Kidney (tissue), 14 donors: ENCODE measurements around the gene CMIP. TPM values are rescaled to one million over a fixed set of nuclear protein-coding genes. Genes with fewer than 3 reads are reported as not detected.

ENCODE experiments used
- DNase-seq, 5 donors: peaks; one replicate each; pipeline ENCODE4 v3.0.0-alpha.2; 2013 to 2020
- FAIRE-seq: peaks from 2 replicates; lab custom pipeline; 2012; peaks lifted over from hg19 to GRCh38; lab: Jason Lieb, UNC
- H3K27ac ChIP-seq, 2 donors: one replicate each; pipeline ENCODE4 v1.7.0; 2013; ENCODE audit warnings: low read depth in 2 of 2, low read length in 2 of 2, inconsistent platforms in 1 of 2
- H3K27me3 ChIP-seq: one replicate; pipeline ENCODE4 v1.7.1; 2013; ENCODE audit warnings: low read length, inconsistent platforms; ENCODE audit not compliant: control insufficient read depth, insufficient read depth
- H3K36me3 ChIP-seq, 3 donors: one replicate each; pipeline versions ENCODE4 v1.7.0 to v1.7.1; 2013; ENCODE audit warnings: low read length in 3 of 3, control low read depth in 1 of 3, inconsistent platforms in 1 of 3; ENCODE audit not compliant: insufficient read depth in 3 of 3, control insufficient read depth in 2 of 3
- H3K4me1 ChIP-seq, 3 donors: one replicate each; pipeline versions ENCODE4 v1.7.0 to v1.7.1; 2013; ENCODE audit warnings: low read length in 3 of 3, inconsistent platforms in 1 of 3, low read depth in 1 of 3; ENCODE audit not compliant: control insufficient read depth in 2 of 3, insufficient read depth in 2 of 3
- H3K4me3 ChIP-seq, 3 donors: one replicate each; pipeline versions ENCODE4 v1.7.0 to v1.8.1; 2013; ENCODE audit warnings: low read length in 3 of 3, control low read depth in 1 of 3, inconsistent platforms in 1 of 3
- H3K9ac ChIP-seq, 3 donors: one replicate each; pipeline versions ENCODE4 v1.7.0 to v1.7.1; 2013; ENCODE audit warnings: low read length in 3 of 3, control low read depth in 1 of 3, inconsistent platforms in 1 of 3
- H3K9me3 ChIP-seq, 3 donors: one replicate each; pipeline versions ENCODE4 v1.7.0 to v1.7.1; 2013; ENCODE audit warnings: low read length in 3 of 3, control low read depth in 1 of 3, inconsistent platforms in 1 of 3; ENCODE audit not compliant: control insufficient read depth in 2 of 3, insufficient read depth in 1 of 3
- CTCF ChIP-seq: IDR thresholded peaks from 3 replicates; pipeline ENCODE4 v1.5.1; 2012; ENCODE audit warnings: mild to moderate bottlenecking, moderate library complexity, borderline replicate concordance; ENCODE audit not compliant: insufficient read depth; ENCODE audit errors: extremely low read depth
- intact Hi-C: fragments of 100-400 bp; cut with DNase I; formaldehyde crosslinking; loops from one replicate; pipeline ENCODE4 v1.11.1; 2022
- polyA plus RNA-seq: library from polyadenylated mRNA; stranded (reverse); fragments of 350-450 nt; fragmentation: Illumina TruSeq; extraction: RNeasy Lipid Tissue Mini Kit (QIAGEN cat#74804); gene quantifications from one replicate; pipeline ENCODE4 v1.2.3, GENCODE V29; 2014; ENCODE audit warnings: low read depth, low replicate concordance; ENCODE audit not compliant: insufficient read depth
- total RNA-seq: library from RNA; stranded (reverse); fragmentation: NEBNext Ultra II Directional; extraction: Animal tissue kit (Norgen Biotek cat#: 25700); gene quantifications from one replicate; pipeline ENCODE4 v1.2.1, GENCODE V29; 2021
- donor health status: control.
- donor health status: control.
- donor health status: control.
- donor health status: control.
- donor health status: control.
- donor health status: DM: yes; HTN: yes; CAD: no.
- donor health status: Normal renal cell carcinoma (clear cell type).

The CMIP gene
- total and polyA plus RNA-seq, 2 donors from 2014 or later = 16.6 to 65.7 TPM

GRCh38 chr16:81710044-81710443 is 265.4 kb downstream of the CMIP start:
- DNase-seq (peak in 1 of 5 donors; percentile 48), FAIRE-seq (no peak)
- TF ChIP-seq CTCF = no peak
- Histone ChIP-seq H3K4me1 (no peaks in the 10 kb centered on the region), H3K4me3 (no peak overlapping the region), H3K27ac (no peak overlapping the region), H3K9me3 (no peaks in the 10 kb centered on the region), H3K9ac (no peak overlapping the region), H3K27me3 (no peaks in the 10 kb centered on the region), H3K36me3 (peaks cover 2 to 32% (median 10%) of the 10 kb centered on the region in 3 donors)
- intact Hi-C loops = no loop called here

- no peak for TF ChIP-seq CTCF
- peak in 1 of 5 donors; percentile 35 for DNase-seq
- no peak overlapping the region for H3K27ac ChIP-seq
Measured at GRCh38 chr16:81710596-81710995, 266.0 kb downstream of the CMIP start.

DNA sequence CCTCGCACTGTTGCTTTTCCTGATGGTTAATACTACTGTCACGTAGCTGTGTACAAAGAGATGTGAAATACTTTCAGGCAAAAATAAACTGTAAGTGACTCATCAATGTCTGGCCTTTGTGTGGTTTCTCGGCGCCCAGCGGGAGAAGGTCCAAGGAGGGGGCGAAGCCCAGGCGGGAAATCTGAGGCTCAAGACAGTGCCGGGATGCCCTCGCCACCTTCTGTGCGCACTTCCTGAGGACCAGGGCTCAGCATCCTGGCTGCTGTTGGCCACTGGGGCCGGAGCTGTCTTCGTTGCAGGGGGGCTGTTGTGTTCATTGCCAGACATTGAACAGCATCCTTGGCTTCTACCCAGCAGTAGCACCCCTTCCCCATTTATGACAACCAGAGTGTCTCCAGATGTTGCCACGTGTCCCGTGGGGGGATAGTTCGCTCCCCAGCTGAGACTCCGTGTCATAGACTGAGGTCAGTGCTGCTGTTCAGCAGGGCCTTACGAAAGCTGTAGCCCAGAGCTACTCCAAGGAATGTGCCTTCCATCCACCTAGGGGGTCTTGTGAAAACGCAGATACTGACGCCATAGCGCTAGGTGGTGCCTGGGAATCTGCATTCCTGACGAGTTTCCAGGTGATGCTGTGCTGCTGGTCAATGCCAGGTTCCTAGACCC is 267.2 kb downstream of the CMIP start:
- no peak for FAIRE-seq
- Histone ChIP-seq H3K27me3 (no peaks in the 10 kb centered on the region), H3K9me3 (no peaks in the 10 kb centered on the region), H3K4me3 (no peak overlapping the region), H3K9ac (no peak overlapping the region), H3K4me1 (no peaks in the 10 kb centered on the region), H3K27ac (peak overlapping the region; percentile 32 to 37), H3K36me3 (peaks cover 2 to 18% (median 5%) of the 10 kb centered on the region in 3 donors)
- intact Hi-C loops = no loop called here
- TF ChIP-seq CTCF = no peak
- DNase-seq = peak in 2 of 5 donors; percentile 34 to 86

More at GRCh38 chr16:81710596-81710995, 266.0 kb downstream of the CMIP start:
- Histone ChIP-seq H3K27me3 (no peaks in the 10 kb centered on the region), H3K36me3 (peaks cover 2 to 26% (median 9%) of the 10 kb centered on the region in 3 donors), H3K9ac (no peak overlapping the region), H3K4me3 (no peak overlapping the region), H3K4me1 (no peaks in the 10 kb centered on the region), H3K9me3 (no peaks in the 10 kb centered on the region)
- intact Hi-C loops = no loop called here
- FAIRE-seq = no peak
